BJ (cell line): ENCODE results near the gene TMEM175. TPM values are rescaled to one million over a fixed set of nuclear protein-coding genes. Genes with fewer than 3 reads are reported as not detected.

ENCODE experiments used
- CTCF ChIA-PET: fragments of 350-600 bp; formaldehyde crosslinking; extraction: SDS; loops from one replicate; lab custom pipeline; 2021; ENCODE audit warnings: antibody characterized with exemption, inconsistent platforms; lab: Yijun Ruan, JAX
- POLR2A ChIA-PET: fragments of 300-600 bp; sonication (Branson Sonifier 250); formaldehyde crosslinking; extraction: SDS; loops from one replicate; lab custom pipeline; 2021; ENCODE audit warnings: antibody characterized with exemption; lab: Charles Lee
- DNase-seq: peaks from one replicate; pipeline ENCODE4 v3.0.0-alpha.2; 2011; ENCODE audit warnings: low read depth
- H3K27me3 ChIP-seq: 2 replicates; pipeline ENCODE4 v1.6.0; 2011; ENCODE audit warnings: low read length; ENCODE audit not compliant: control insufficient read depth, insufficient read depth
- H3K36me3 ChIP-seq: 2 replicates; pipeline ENCODE4 v1.5.1; 2011; ENCODE audit warnings: low read length; ENCODE audit not compliant: control insufficient read depth, insufficient read depth
- H3K4me3 ChIP-seq: 2 replicates; pipeline ENCODE4 v1.5.1; 2011; ENCODE audit warnings: low read depth, mild to moderate bottlenecking, control low read depth, low read length
- CTCF ChIP-seq: IDR thresholded peaks from 2 replicates; pipeline ENCODE4 v1.5.1; 2011; ENCODE audit warnings: low read depth, mild to moderate bottlenecking, control low read depth, inconsistent platforms, low read length, moderate library complexity; ENCODE audit not compliant: insufficient read depth
- polyA plus RNA-seq: library from polyadenylated mRNA; depleted of rRNA; stranded (reverse); fragments of >200 nt; gene quantifications from 2 replicates; pipeline ENCODE4 v1.2.3, GENCODE V29; 2011

The TMEM175 gene
- polyA plus RNA-seq, 1 experiment, result 77.8 TPM

GRCh38 chr4:952881-953573, 20.8 kb downstream of the TMEM175 start:
- no peaks in the 10 kb centered on the region for H3K27me3 ChIP-seq
- CTCF ChIA-PET, result no interaction called here
- no peak for DNase-seq
- H3K36me3 ChIP-seq, result peaks cover 4% of the 10 kb centered on the region
- TF ChIP-seq CTCF, result no peak
- POLR2A ChIA-PET, result no interaction called here
- no peak overlapping the region for H3K4me3 ChIP-seq

- Histone ChIP-seq H3K4me3 (no peak overlapping the region), H3K27me3 (no peaks in the 10 kb centered on the region), H3K36me3 (peaks cover 6% of the 10 kb centered on the region)
- TF ChIP-seq CTCF, result no peak
- POLR2A ChIA-PET, result no interaction called here
- no peak for DNase-seq
- CTCF ChIA-PET, result interaction anchor here (0.6 kb wide), 1 partner anchor 11 kb away, joined by 4 read pairs; no protein-coding TSS in a partner anchor
Observed at GRCh38 chr4:953574-953915, 21.3 kb downstream of the TMEM175 start.

- ChIA-PET CTCF (interaction anchor here (0.6 kb wide), 1 partner anchor 12 kb away, joined by 4 read pairs; no protein-coding TSS in a partner anchor), POLR2A (no interaction called here)
- DNase-seq, result no peak
- TF ChIP-seq CTCF, result no peak
- Histone ChIP-seq H3K4me3 (no peak overlapping the region), H3K36me3 (peaks cover 7% of the 10 kb centered on the region), H3K27me3 (no peaks in the 10 kb centered on the region)
Observed at GRCh38 chr4:954211-955020, 22.2 kb downstream of the TMEM175 start.

GRCh38 chr4:955161-955921, 23.1 kb downstream of the TMEM175 start:
- TF ChIP-seq CTCF, result no peak
- CTCF ChIA-PET, result no interaction called here
- Histone ChIP-seq H3K4me3 (no peak overlapping the region), H3K27me3 (no peaks in the 10 kb centered on the region), H3K36me3 (peaks cover 12% of the 10 kb centered on the region)
- DNase-seq, result no peak
- POLR2A ChIA-PET, result no interaction called here

GRCh38 chr4:955931-956381, 23.7 kb downstream of the TMEM175 start:
- ChIA-PET CTCF (no interaction called here), POLR2A (no interaction called here)
- DNase-seq, result no peak
- no peak for TF ChIP-seq CTCF
- no peaks in the 10 kb centered on the region for H3K27me3 ChIP-seq
- H3K4me3 ChIP-seq, result no peak overlapping the region
- H3K36me3 ChIP-seq, result peaks cover 16% of the 10 kb centered on the region
